VCaP (cell line): ENCODE results near the gene KIAA1671.

ENCODE experiments used
- H3K27ac ChIP-seq: fragments of 450-650 bp; 2 replicates; pipeline ENCODE4 v1.5.1; 2017
- CTCF ChIP-seq: fragments of 450-650 bp; conservative IDR thresholded peaks from 2 replicates; pipeline ENCODE4 v1.5.1; 2017; ENCODE audit warnings: mild to moderate bottlenecking, moderate library complexity

Gene KIAA1671

GRCh38 chr22:25090225-25090890 is 137.8 kb downstream of the KIAA1671 start:
- H3K27ac ChIP-seq = no peak overlapping the region

GRCh38 chr22:25091458-25091857 is 138.9 kb downstream of the KIAA1671 start:
- H3K27ac ChIP-seq = no peak overlapping the region
- TF ChIP-seq CTCF = no peak

More at GRCh38 chr22:25090225-25090890, 137.8 kb downstream of the KIAA1671 start:
- no peak for TF ChIP-seq CTCF

GRCh38 chr22:25092119-25092518 is 139.6 kb downstream of the KIAA1671 start:
- no peak for TF ChIP-seq CTCF
- no peak overlapping the region for H3K27ac ChIP-seq

GRCh38 chr22:25094579-25094978 is 142.1 kb downstream of the KIAA1671 start:
- peak overlapping the region; percentile 31; the same call in 1 of the 2 replicates for H3K27ac ChIP-seq
- no peak for TF ChIP-seq CTCF

- no peak for TF ChIP-seq CTCF
- no peak overlapping the region for H3K27ac ChIP-seq
Observed at GRCh38 chr22:25095869-25096268, 143.4 kb downstream of the KIAA1671 start.

GRCh38 chr22:25096638-25097405 is 144.3 kb downstream of the KIAA1671 start:
- H3K27ac ChIP-seq = no peak overlapping the region
- no peak for TF ChIP-seq CTCF

GRCh38 chr22:25098445-25099081 is 146.0 kb downstream of the KIAA1671 start:
- H3K27ac ChIP-seq = no peak overlapping the region

More at GRCh38 chr22:25098445-25099081, 146.0 kb downstream of the KIAA1671 start:
- no peak for TF ChIP-seq CTCF
